Mesendoderm (in vitro differentiated cells): ENCODE results near the gene SELENBP1.

Experiments
- DNase-seq: peaks from one replicate; pipeline ENCODE4 v3.0.0; 2013
- H2AK5ac ChIP-seq: 2 replicates; pipeline ENCODE4 v1.6.1; 2013; ENCODE audit warnings: low read length, inconsistent platforms
- H2BK120ac ChIP-seq: 2 replicates; pipeline ENCODE4 v1.6.1; 2013; ENCODE audit warnings: low read depth, mild to moderate bottlenecking, low read length, moderate library complexity, mixed read lengths
- H2BK15ac ChIP-seq: replicated peaks from 2 replicates; pipeline ENCODE4 v1.6.1; 2013; ENCODE audit warnings: low read depth, mild to moderate bottlenecking, moderate library complexity
- H2BK5ac ChIP-seq: 2 replicates; pipeline ENCODE4 v1.6.1; 2013; ENCODE audit warnings: low read length, inconsistent platforms
- H3K18ac ChIP-seq: 2 replicates; pipeline ENCODE4 v1.6.1; 2013; ENCODE audit warnings: mild to moderate bottlenecking, low read length, mixed read lengths
- H3K23ac ChIP-seq: one replicate; pipeline ENCODE4 v1.6.1; 2013; ENCODE audit warnings: low read length
- H3K27ac ChIP-seq: 2 replicates; pipeline ENCODE4 v1.5.1; 2013; ENCODE audit warnings: low read depth, mild to moderate bottlenecking, inconsistent platforms, low read length, moderate library complexity
- H3K27me3 ChIP-seq: 2 replicates; pipeline ENCODE4 v1.6.1; 2013; ENCODE audit warnings: low read length, control low read depth, mild to moderate bottlenecking, inconsistent platforms; ENCODE audit not compliant: insufficient read depth, poor library complexity
- H3K36me3 ChIP-seq: 2 replicates; pipeline ENCODE4 v1.6.1; 2013; ENCODE audit warnings: low read length, inconsistent platforms; ENCODE audit not compliant: control insufficient read depth, insufficient read depth
- H3K4ac ChIP-seq: one replicate; pipeline ENCODE4 v1.6.1; 2013; ENCODE audit warnings: low read depth, mild to moderate bottlenecking, low read length, moderate library complexity
- H3K4me1 ChIP-seq: 2 replicates; pipeline ENCODE4 v1.6.1; 2013; ENCODE audit warnings: low read depth, low read length, inconsistent platforms; ENCODE audit not compliant: control insufficient read depth
- H3K4me2 ChIP-seq: 2 replicates; pipeline ENCODE4 v1.6.1; 2013; ENCODE audit warnings: low read length
- H3K4me3 ChIP-seq: 2 replicates; pipeline ENCODE4 v1.5.1; 2013; ENCODE audit warnings: mild to moderate bottlenecking, low read length
- H3K56ac ChIP-seq: one replicate; pipeline ENCODE4 v1.6.1; 2013; ENCODE audit warnings: low read length
- H3K79me1 ChIP-seq: 2 replicates; pipeline ENCODE4 v1.6.1; 2013; ENCODE audit warnings: low read length, inconsistent platforms
- H3K79me2 ChIP-seq: 2 replicates; pipeline ENCODE4 v1.6.1; 2013; ENCODE audit warnings: mild to moderate bottlenecking, low read length; ENCODE audit not compliant: control insufficient read depth, insufficient read depth
- H3K9ac ChIP-seq: 2 replicates; pipeline ENCODE4 v1.6.1; 2013; ENCODE audit warnings: low read length, inconsistent platforms
- H4K5ac ChIP-seq: one replicate; pipeline ENCODE4 v1.6.1; 2013; ENCODE audit warnings: low read length
- H4K8ac ChIP-seq: one replicate; pipeline ENCODE4 v1.6.1; 2013; ENCODE audit warnings: low read depth, mild to moderate bottlenecking, control low read depth, low read length, moderate library complexity
- WGBS: extraction: QIAGEN DNeasy Blood & Tissue Kit; methylation state at CpG from one replicate; pipeline ENCODE4 v1.1.7; 2013; ENCODE audit warnings: low lambda C conversion rate, missing lambda C conversion rate; ENCODE audit not compliant: insufficient coverage; ENCODE audit errors: extremely low coverage; 5-methylcytosine and 5-hydroxymethylcytosine counted together

The SELENBP1 gene

DNA sequence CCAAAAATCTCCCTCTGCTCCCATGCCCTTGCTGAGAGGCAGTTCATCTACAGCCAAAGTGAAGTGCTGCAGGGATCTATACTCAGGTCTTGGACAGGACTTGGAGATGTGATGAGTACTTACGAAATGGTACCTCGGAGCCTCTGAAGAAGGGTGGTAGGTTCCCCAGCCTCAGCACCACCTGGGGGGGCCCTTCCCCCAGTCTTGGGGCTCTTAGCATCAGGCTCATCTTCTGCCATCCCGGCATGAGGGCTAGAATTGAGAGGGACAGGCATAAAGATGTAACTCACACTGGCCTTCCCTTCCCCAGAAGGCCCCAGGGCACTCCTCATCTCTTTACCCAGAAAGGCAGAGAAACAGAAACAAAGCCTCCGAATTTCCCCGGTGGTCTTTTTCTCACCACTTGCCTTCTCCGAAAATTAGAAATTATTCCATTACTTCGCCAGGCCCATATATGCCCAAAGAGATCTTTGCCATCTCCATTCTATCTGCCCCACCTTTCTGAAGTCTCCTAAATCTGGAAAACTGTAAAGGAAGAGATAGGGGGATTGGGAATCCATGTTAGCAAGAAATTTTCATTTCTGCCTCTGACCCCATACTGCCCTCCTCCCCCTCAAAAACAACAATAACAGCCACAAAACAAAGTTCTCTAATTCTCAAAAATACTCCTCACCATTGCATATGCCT, 26.3 kb downstream of the SELENBP1 start:
- H3K4me1 ChIP-seq, result peaks cover 9% of the 10 kb centered on the region
- peak overlapping the region; percentile 41 for H3K4ac ChIP-seq
- H2BK5ac ChIP-seq, result peak overlapping the region; percentile 70
- H3K27ac ChIP-seq, result peak overlapping the region; percentile 95
- no peak overlapping the region for H4K5ac ChIP-seq
- no peak overlapping the region for H2BK120ac ChIP-seq
- H3K9ac ChIP-seq, result peak overlapping the region; percentile 91
- H2BK15ac ChIP-seq, result no peak overlapping the region
- H3K36me3 ChIP-seq, result peaks cover 4% of the 10 kb centered on the region
- no CpG with 5 or more reads among the region's 7 CpGs for WGBS
- H3K27me3 ChIP-seq, result no peaks in the 10 kb centered on the region
- H3K23ac ChIP-seq, result no peak overlapping the region
- peak; percentile 16 for DNase-seq
- H3K4me2 ChIP-seq, result peak overlapping the region; percentile 87
- no peak overlapping the region for H4K8ac ChIP-seq
- peak overlapping the region; percentile 86 for H3K4me3 ChIP-seq
- H3K56ac ChIP-seq, result peak overlapping the region; percentile 97
- H3K18ac ChIP-seq, result peak overlapping the region; percentile 83
- peaks cover 8% of the 10 kb centered on the region for H3K79me1 ChIP-seq
- no peak overlapping the region for H2AK5ac ChIP-seq
- peaks cover 6% of the 10 kb centered on the region for H3K79me2 ChIP-seq

DNA sequence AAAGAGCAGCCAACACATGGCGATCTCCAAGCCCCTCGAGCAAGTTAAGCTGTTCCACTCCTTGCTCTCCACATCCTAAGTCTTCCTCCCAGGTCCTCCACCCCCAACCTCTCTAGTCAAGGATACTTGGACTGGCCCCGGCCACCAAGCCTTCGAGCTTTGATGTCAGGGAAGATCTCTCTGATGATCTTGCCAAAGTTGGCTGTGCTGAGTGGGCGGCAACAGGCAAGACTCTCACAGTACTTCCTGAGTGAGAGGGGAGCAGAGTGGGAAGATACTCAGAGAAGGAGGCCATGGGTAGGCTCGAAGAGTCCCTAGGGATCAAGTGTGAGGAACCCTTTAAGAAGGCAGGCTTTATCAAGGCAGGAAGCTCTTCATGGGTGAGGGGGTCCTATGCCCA, 28.2 kb downstream of the SELENBP1 start:
- Histone ChIP-seq H3K79me2 (peaks cover 6% of the 10 kb centered on the region), H3K27me3 (no peaks in the 10 kb centered on the region), H3K4me3 (no peak overlapping the region), H2AK5ac (no peak overlapping the region), H2BK15ac (no peak overlapping the region), H3K36me3 (peaks cover 4% of the 10 kb centered on the region), H3K4me1 (peaks cover 9% of the 10 kb centered on the region), H3K4ac (no peak overlapping the region), H3K4me2 (no peak overlapping the region), H3K9ac (no peak overlapping the region), H3K56ac (no peak overlapping the region), H2BK5ac (no peak overlapping the region), H3K27ac (no peak overlapping the region), H3K23ac (no peak overlapping the region), H3K79me1 (peaks cover 8% of the 10 kb centered on the region), H4K8ac (no peak overlapping the region), H4K5ac (no peak overlapping the region), H3K18ac (no peak overlapping the region), H2BK120ac (no peak overlapping the region)
- no CpG with 5 or more reads among the region's 6 CpGs for WGBS
- DNase-seq, result no peak

DNA sequence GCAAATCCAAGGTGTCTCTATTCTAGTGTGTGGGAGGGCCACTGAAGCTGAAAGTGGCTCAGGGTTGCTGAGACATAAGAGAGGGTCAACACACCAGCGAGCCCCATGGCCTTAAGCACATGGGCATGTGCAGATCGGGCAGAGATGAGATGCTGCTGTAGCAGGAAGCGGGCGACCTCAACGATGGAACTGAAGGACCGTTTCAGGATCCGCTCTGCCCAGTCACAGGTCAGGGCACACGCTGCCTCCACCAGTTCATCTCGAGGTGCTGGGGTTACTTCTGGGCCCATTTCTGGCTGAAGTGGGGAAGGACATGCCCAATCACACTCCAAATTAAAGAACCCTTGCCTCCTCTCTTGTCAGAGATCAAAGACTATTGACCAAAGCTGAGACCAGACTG, 28.9 kb downstream of the SELENBP1 start:
- Histone ChIP-seq H2AK5ac (no peak overlapping the region), H3K9ac (no peak overlapping the region), H3K79me2 (peaks cover 6% of the 10 kb centered on the region), H2BK120ac (no peak overlapping the region), H2BK15ac (no peak overlapping the region), H3K56ac (no peak overlapping the region), H4K8ac (no peak overlapping the region), H2BK5ac (no peak overlapping the region), H3K23ac (no peak overlapping the region), H3K4me1 (peaks cover 9% of the 10 kb centered on the region), H3K27me3 (no peaks in the 10 kb centered on the region), H3K4me2 (no peak overlapping the region), H3K18ac (no peak overlapping the region), H3K79me1 (peaks cover 8% of the 10 kb centered on the region), H3K4ac (no peak overlapping the region), H3K36me3 (peaks cover 4% of the 10 kb centered on the region), H4K5ac (no peak overlapping the region), H3K4me3 (no peak overlapping the region), H3K27ac (no peak overlapping the region)
- no peak for DNase-seq
- WGBS, result no CpG with 5 or more reads among the region's 9 CpGs

DNA sequence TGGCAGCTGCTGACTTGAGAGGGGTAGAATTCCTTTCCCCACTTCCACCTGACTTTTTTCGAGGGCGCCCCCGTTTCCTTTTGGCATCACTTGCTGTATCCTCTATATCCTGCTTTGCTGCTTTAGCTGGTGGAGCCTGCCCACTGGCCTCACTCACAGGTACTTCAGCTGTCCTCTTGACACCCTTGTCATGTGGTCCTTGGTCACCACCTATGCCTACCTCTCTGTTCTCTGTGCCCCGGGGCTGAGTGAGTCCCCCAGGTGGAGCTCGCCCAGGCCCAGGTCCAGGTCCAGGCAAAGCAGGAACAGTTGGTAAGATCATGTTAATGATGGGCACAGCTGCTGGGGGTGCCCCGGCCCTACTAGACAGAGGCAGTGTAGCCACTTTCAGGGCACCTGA, 29.9 kb downstream of the SELENBP1 start:
- Histone ChIP-seq H3K56ac (no peak overlapping the region), H4K5ac (no peak overlapping the region), H3K27ac (no peak overlapping the region), H3K79me2 (peaks cover 6% of the 10 kb centered on the region), H2AK5ac (no peak overlapping the region), H3K4me3 (no peak overlapping the region), H3K36me3 (peaks cover 4% of the 10 kb centered on the region), H3K9ac (no peak overlapping the region), H3K18ac (no peak overlapping the region), H3K4ac (no peak overlapping the region), H2BK120ac (no peak overlapping the region), H3K4me2 (no peak overlapping the region), H3K23ac (no peak overlapping the region), H3K79me1 (peaks cover 8% of the 10 kb centered on the region), H2BK15ac (no peak overlapping the region), H2BK5ac (no peak overlapping the region), H3K4me1 (peaks cover 7% of the 10 kb centered on the region), H4K8ac (no peak overlapping the region), H3K27me3 (no peaks in the 10 kb centered on the region)
- no CpG with 5 or more reads among the region's 6 CpGs for WGBS
- DNase-seq, result no peak

DNA sequence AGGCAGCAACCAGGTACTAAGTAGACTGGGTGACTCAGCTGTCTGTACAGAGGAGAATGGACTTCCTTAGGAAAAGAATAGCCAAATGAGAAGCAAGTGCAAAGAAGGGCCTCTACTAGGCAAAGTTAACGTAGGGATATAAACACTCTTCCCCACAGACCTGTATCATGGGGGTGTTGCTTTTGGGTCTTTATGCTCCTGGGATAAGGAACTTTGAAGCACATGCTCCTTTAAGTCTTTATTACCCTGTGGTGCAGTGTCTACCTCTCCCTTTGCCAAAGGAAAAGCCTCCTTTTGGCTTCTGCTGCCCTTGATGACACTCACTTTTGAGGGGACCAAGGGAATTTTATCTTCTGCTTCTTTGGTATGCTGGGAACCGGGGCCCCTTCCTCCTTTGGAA, 30.5 kb downstream of the SELENBP1 start:
- H3K4ac ChIP-seq, result no peak overlapping the region
- no peak overlapping the region for H3K4me3 ChIP-seq
- WGBS, result no CpG with 5 or more reads among the region's 2 CpGs

More for the DNA sequence above, 30.5 kb downstream of the SELENBP1 start:
- DNase-seq, result no peak
- Histone ChIP-seq H4K8ac (no peak overlapping the region), H3K4me1 (peaks cover 6% of the 10 kb centered on the region), H3K9ac (no peak overlapping the region), H2BK120ac (no peak overlapping the region), H3K79me2 (peaks cover 6% of the 10 kb centered on the region), H3K23ac (no peak overlapping the region), H3K27ac (no peak overlapping the region), H3K4me2 (no peak overlapping the region), H2AK5ac (no peak overlapping the region), H3K79me1 (peaks cover 8% of the 10 kb centered on the region), H2BK5ac (no peak overlapping the region), H4K5ac (no peak overlapping the region), H3K27me3 (no peaks in the 10 kb centered on the region), H3K36me3 (peaks cover 4% of the 10 kb centered on the region), H3K56ac (no peak overlapping the region), H3K18ac (no peak overlapping the region), H2BK15ac (no peak overlapping the region)
